ENCODE data around the gene DDIAS. TPM values are rescaled to one million over a fixed set of nuclear protein-coding genes. Genes with fewer than 3 reads are reported as not detected.

The DDIAS gene
- total and polyA plus RNA-seq, 10 of the 15 experiments (the other 5 are each of a cell fraction or from before 2014, with no cell fraction given): 6.9 to 27.8 (median 12.9) TPM

GRCh38 chr11:82924522-82925224 is 23.1 kb downstream of the DDIAS start:
- H3K4me2 ChIP-seq (ENCODE audit: control insufficient read depth, insufficient read depth): 0 out of 2 replicates have a peak overlapping the region, but pooled peaks have one; percentile 7
- DNase-seq (ENCODE audit: low read depth, low spot score): no peak
- peak; percentile 65 for ATAC-seq
- in situ Hi-C loops (cut with MboI) (no loop called here), intact Hi-C loops (cut with micrococcal nuclease; ENCODE audit: unreplicated experiment) (loop anchor here (5.0 kb wide), 2 partner anchors 48 to 83 kb away; no protein-coding TSS in a partner anchor)
- no peak for TF ChIP-seq SIN3A (IDR thresholded peaks at IDR 0.05; ENCODE audit: low read depth, low read length)
- TF ChIP-seq MLLT1 (IDR thresholded peaks at IDR 0.05): peak; percentile 57
- peaks cover 0 to 2% of the 10 kb centered on the region in 2 experiments; a peak in 1 of 4 replicates for H3K36me3 ChIP-seq (ENCODE audit: control insufficient read depth in 2 of 2, insufficient read depth in 2 of 2, low read length in 1 of 2)
- H4K20me1 ChIP-seq (ENCODE audit: control insufficient read depth, insufficient read depth): no peaks in the 10 kb centered on the region
- peaks cover 24% of the 10 kb centered on the region for H3K4me1 ChIP-seq (ENCODE audit: control insufficient read depth, insufficient read depth, low read length)
- no peaks in the 10 kb centered on the region for H3K79me2 ChIP-seq (ENCODE audit: control insufficient read depth, insufficient read depth, low read length)
- ChIA-PET POLR2A (interaction anchor here (0.6 to 1.0 kb wide), 2 partner anchors 9 to 24 kb away, joined by 3 to 4 read pairs; partner anchors contain the start of gene PRCP), RAD21 (ENCODE audit: unreplicated experiment) (interaction anchor here (0.7 to 2.1 kb wide), 10 partner anchors 16 to 145 kb away, joined by 3 to 9 read pairs (median 4); partner anchors contain the start of gene DDIAS), SMC1A (ENCODE audit: uncharacterized antibody, unreplicated experiment) (interaction anchor here (0.7 to 2.2 kb wide), 19 partner anchors 13 to 366 kb away, joined by 3 to 9 read pairs (median 4); partner anchors contain the start of gene DDIAS), CTCF (interaction anchor here (0.8 to 2.6 kb wide), 12 partner anchors 14 to 328 kb away, joined by 3 to 15 read pairs (median 4); no protein-coding TSS in a partner anchor)
- no TSS peak for BruUV-seq (replicated peaks)
- 39% methylated on average over 5 of the region's 5 CpGs for WGBS (ENCODE audit: insufficient coverage, insufficient replicate concordance, low lambda C conversion rate, missing lambda C conversion rate)
- H3K27ac ChIP-seq (ENCODE audit: control insufficient read depth, insufficient read depth): peak overlapping the region; percentile 56
- H2AFZ ChIP-seq (ENCODE audit: control insufficient read depth, low read depth, low read length): no peak overlapping the region
- H3K4me3 ChIP-seq: no peak overlapping the region
- no peak for FAIRE-seq
- no peaks in the 10 kb centered on the region for H3K9me3 ChIP-seq (replicated peaks; ENCODE audit: control insufficient read depth, insufficient read depth, low read length)
- no peak overlapping the region for H3K9ac ChIP-seq (ENCODE audit: control insufficient read depth, insufficient read depth, low read length)
- no peaks in the 10 kb centered on the region for H3K27me3 ChIP-seq (replicated peaks in 1 of 2; ENCODE audit: control insufficient read depth in 2 of 2, insufficient read depth in 2 of 2, low read length in 1 of 2)
